Tibial nerve (tissue), 4 donors: ENCODE measurements around the gene OPCML. TPM values are rescaled to one million over a fixed set of nuclear protein-coding genes. Genes with fewer than 3 reads are reported as not detected.

Experiments used
- DNase-seq, 2 donors: peaks; one replicate each; pipeline ENCODE4 v3.0.0-alpha.2; 2019; ENCODE audit warnings: low spot score in 2 of 2
- H3K27ac ChIP-seq, 4 donors: fragments of 200-600 bp; sonication (generic) in 3 of 4; one replicate each; pipeline ENCODE4 v1.5.1; 2017 to 2019; ENCODE audit warnings: mild to moderate bottlenecking in 1 of 4
- H3K27me3 ChIP-seq, 2 donors: fragments of 200-600 bp; sonication (generic) in 1 of 2; one replicate each; pipeline versions ENCODE4 v1.5.1 to v1.6.0; 2017 to 2019
- H3K36me3 ChIP-seq, 3 donors: fragments of 200-600 bp; sonication (generic); one replicate each; pipeline ENCODE4 v1.5.1; 2018 to 2019
- H3K4me1 ChIP-seq, 4 donors: fragments of 200-600 bp; sonication (generic) in 3 of 4; one replicate each; pipeline ENCODE4 v1.5.1; 2017 to 2019
- H3K4me3 ChIP-seq, 4 donors: fragments of 200-600 bp; sonication (generic) in 3 of 4; one replicate each; pipeline ENCODE4 v1.5.1; 2017 to 2019; ENCODE audit warnings: mild to moderate bottlenecking in 1 of 4, moderate library complexity in 1 of 4
- H3K9me3 ChIP-seq, 4 donors: fragments of 200-600 bp; sonication (generic) in 3 of 4; one replicate each; pipeline ENCODE4 v1.5.1; 2017 to 2019
- EP300 ChIP-seq, 2 donors: sonication (generic); formaldehyde crosslinking; IDR thresholded peaks; one replicate each; pipeline ENCODE4 v1.6.1; 2017; ENCODE audit warnings: antibody characterized with exemption in 2 of 2, mild to moderate bottlenecking in 1 of 2
- POLR2A ChIP-seq, 2 donors: fragments of 450-650 bp; IDR thresholded peaks; one replicate each; pipeline ENCODE4 v1.6.1; 2017; ENCODE audit warnings: antibody characterized with exemption in 2 of 2, mild to moderate bottlenecking in 2 of 2, moderate library complexity in 2 of 2
- WGBS, 2 donors: methylation state at CpG; one replicate each; pipeline ENCODE4 v1.1.5; 2018; 5-methylcytosine and 5-hydroxymethylcytosine counted together
- total RNA-seq, 4 donors: library from RNA; depleted of rRNA; stranded (reverse); fragments of >200 nt; gene quantifications; one replicate each; pipeline ENCODE4 v1.1.0, GENCODE V29; 2016
- TF ChIP-seq, protein P1 (sequence below), 5 experiments: fragments of 200-600 bp in 3 of 5; fragments of 450-650 bp in 2 of 5; sonication (generic) in 3 of 5; IDR thresholded peaks; one replicate each; pipeline ENCODE4 v1.5.1; 2016 to 2019; ENCODE audit warnings: antibody characterized with exemption in 5 of 5, mild to moderate bottlenecking in 3 of 5, moderate library complexity in 2 of 5

The OPCML gene
- total RNA-seq, 4 donors from 2014 or later = 1.0 to 10.8 (median 1.9) TPM

- Histone ChIP-seq H3K4me1 (peaks cover 0 to 5% (median 0%) of the 10 kb centered on the region in 4 donors), H3K4me3 (no peak overlapping the region), H3K36me3 (no peaks in the 10 kb centered on the region), H3K27ac (no peak overlapping the region), H3K27me3 (no peaks in the 10 kb centered on the region), H3K9me3 (no peaks in the 10 kb centered on the region)
- WGBS, 2 donors = 84 to 89% methylated on average over 2 of the region's 2 CpGs
- no peak for DNase-seq
- TF ChIP-seq, protein P1, sequence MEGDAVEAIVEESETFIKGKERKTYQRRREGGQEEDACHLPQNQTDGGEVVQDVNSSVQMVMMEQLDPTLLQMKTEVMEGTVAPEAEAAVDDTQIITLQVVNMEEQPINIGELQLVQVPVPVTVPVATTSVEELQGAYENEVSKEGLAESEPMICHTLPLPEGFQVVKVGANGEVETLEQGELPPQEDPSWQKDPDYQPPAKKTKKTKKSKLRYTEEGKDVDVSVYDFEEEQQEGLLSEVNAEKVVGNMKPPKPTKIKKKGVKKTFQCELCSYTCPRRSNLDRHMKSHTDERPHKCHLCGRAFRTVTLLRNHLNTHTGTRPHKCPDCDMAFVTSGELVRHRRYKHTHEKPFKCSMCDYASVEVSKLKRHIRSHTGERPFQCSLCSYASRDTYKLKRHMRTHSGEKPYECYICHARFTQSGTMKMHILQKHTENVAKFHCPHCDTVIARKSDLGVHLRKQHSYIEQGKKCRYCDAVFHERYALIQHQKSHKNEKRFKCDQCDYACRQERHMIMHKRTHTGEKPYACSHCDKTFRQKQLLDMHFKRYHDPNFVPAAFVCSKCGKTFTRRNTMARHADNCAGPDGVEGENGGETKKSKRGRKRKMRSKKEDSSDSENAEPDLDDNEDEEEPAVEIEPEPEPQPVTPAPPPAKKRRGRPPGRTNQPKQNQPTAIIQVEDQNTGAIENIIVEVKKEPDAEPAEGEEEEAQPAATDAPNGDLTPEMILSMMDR (IDR thresholded peaks at IDR 0.05) = no peak
- TF ChIP-seq EP300 (IDR thresholded peaks at IDR 0.05) (no peak), POLR2A (IDR thresholded peaks at IDR 0.05) (no peak)
These were observed 263.0 kb downstream of the OPCML start for GRCh38 chr11:133269267-133269666.

GRCh38 chr11:133266986-133267385 is 265.3 kb downstream of the OPCML start:
- TF ChIP-seq EP300 (IDR thresholded peaks at IDR 0.05) (no peak), POLR2A (IDR thresholded peaks at IDR 0.05) (no peak)
- TF ChIP-seq, protein P1 (IDR thresholded peaks at IDR 0.05) = no peak
- Histone ChIP-seq H3K36me3 (no peaks in the 10 kb centered on the region), H3K27me3 (no peaks in the 10 kb centered on the region), H3K4me3 (no peak overlapping the region), H3K4me1 (peaks cover 0 to 5% (median 0%) of the 10 kb centered on the region in 4 donors), H3K9me3 (no peaks in the 10 kb centered on the region), H3K27ac (no peak overlapping the region)
- DNase-seq = no peak
- 16 to 29% methylated on average over 6 of the region's 6 CpGs for WGBS, 2 donors

- no peak for DNase-seq
- TF ChIP-seq, protein P1 (IDR thresholded peaks at IDR 0.05) = no peak
- no peak for TF ChIP-seq POLR2A (IDR thresholded peaks at IDR 0.05)
- TF ChIP-seq EP300 (IDR thresholded peaks at IDR 0.05) = no peak
- Histone ChIP-seq H3K9me3 (no peaks in the 10 kb centered on the region), H3K27ac (no peak overlapping the region), H3K27me3 (no peaks in the 10 kb centered on the region), H3K36me3 (no peaks in the 10 kb centered on the region), H3K4me1 (peaks cover 0 to 5% (median 0%) of the 10 kb centered on the region in 4 donors), H3K4me3 (no peak overlapping the region)
- WGBS, 2 donors = 64 to 66% methylated on average over 11 of the region's 11 CpGs
These were observed 266.7 kb downstream of the OPCML start for GRCh38 chr11:133265530-133266035.

GRCh38 chr11:133263332-133263731 is 269.0 kb downstream of the OPCML start:
- Histone ChIP-seq H3K36me3 (no peaks in the 10 kb centered on the region), H3K9me3 (no peaks in the 10 kb centered on the region), H3K27ac (no peak overlapping the region), H3K4me3 (no peak overlapping the region), H3K27me3 (no peaks in the 10 kb centered on the region), H3K4me1 (peaks cover 0 to 5% (median 0%) of the 10 kb centered on the region in 4 donors)
- WGBS, 2 donors = 71 to 76% methylated on average over 2 of the region's 2 CpGs
- no peak for DNase-seq
- TF ChIP-seq, protein P1 (IDR thresholded peaks at IDR 0.05) = no peak
- no peak for TF ChIP-seq POLR2A (IDR thresholded peaks at IDR 0.05)
- no peak for TF ChIP-seq EP300 (IDR thresholded peaks at IDR 0.05)

DNA sequence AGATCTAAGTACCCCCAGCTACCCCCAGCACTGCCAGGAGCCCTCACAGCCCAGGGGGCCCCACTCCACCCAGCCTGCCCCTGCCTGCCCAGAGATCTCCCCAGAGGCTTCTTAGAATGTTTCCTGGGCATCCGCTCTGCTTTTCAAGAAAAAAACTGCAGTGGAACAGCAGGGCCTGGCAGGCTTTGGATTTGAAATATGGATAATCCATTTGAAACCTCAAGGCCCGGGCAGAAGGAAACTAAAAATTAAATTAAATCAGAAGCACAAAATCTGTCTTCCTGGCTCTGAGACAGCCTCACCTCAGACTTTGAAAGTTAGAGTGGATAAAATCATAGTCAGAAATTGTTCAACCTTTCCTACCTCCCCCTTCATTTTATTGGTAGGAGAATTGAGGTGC is 273.6 kb downstream of the OPCML start:
- H3K9me3 ChIP-seq = no peaks in the 10 kb centered on the region
- H3K36me3 ChIP-seq = no peaks in the 10 kb centered on the region
- TF ChIP-seq EP300 (IDR thresholded peaks at IDR 0.05) = no peak
- no peak for TF ChIP-seq POLR2A (IDR thresholded peaks at IDR 0.05)
- TF ChIP-seq, protein P1 (IDR thresholded peaks at IDR 0.05) = no peak
- H3K27ac ChIP-seq = no peak overlapping the region
- WGBS, 2 donors = 88 to 89% methylated on average over 2 of the region's 2 CpGs
- no peak overlapping the region for H3K4me3 ChIP-seq
- no peaks in the 10 kb centered on the region for H3K4me1 ChIP-seq
- DNase-seq = no peak
- no peaks in the 10 kb centered on the region for H3K27me3 ChIP-seq
